ENCODE data around the gene WDR88.
"Not testable (repeated sequence)": the region's sequence is repeated elsewhere in the genome, so short reads cannot be mapped to it uniquely, and the experiment has no call there.

The WDR88 gene

GRCh38 chr19:33126712-33127111 lies 5.2 kb upstream of the WDR88 start:
- DNase-seq (ENCODE audit: low read depth in 2 of 2): not testable (repeated sequence)

GRCh38 chr19:33129901-33130300 lies 2.0 kb upstream of the WDR88 start:
- DNase-seq (ENCODE audit: low read depth in 2 of 2): no peak

GRCh38 chr19:33130433-33130832 lies 1.5 kb upstream of the WDR88 start:
- DNase-seq (ENCODE audit: low read depth in 2 of 2): no peak

GRCh38 chr19:33132425-33132824 lies 511 bp downstream of the WDR88 start:
- no peak for DNase-seq (ENCODE audit: low read depth in 2 of 2)

- DNase-seq (ENCODE audit: low read depth in 2 of 2): no peak
These were observed 1.6 kb downstream of the WDR88 start for GRCh38 chr19:33133438-33134031.

- DNase-seq (ENCODE audit: low read depth in 2 of 2): peak in 1 of 2 donors; percentile 37
These were observed 2.7 kb downstream of the WDR88 start for GRCh38 chr19:33134571-33135041.

DNA sequence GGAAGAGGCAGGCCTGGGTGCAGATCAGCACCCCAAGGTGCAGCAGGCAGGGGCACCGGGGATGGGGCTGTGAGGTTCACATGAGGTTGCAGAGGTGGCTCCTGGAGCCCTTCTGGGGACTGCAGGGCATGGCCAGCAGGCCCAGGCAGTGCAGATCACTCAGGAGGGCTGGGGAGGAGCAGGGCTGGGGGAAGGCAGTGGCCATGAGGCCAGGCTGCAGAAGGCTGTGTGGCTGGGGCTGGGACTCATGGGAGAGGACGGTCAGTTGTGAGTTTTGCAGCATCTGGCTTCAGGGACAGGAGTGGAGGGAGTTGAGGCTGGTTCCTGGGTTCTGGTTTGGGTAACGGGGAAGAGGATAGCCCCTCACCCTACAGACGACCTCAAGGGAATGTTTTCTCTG lies 7.3 kb downstream of the WDR88 start:
- no peak for DNase-seq (ENCODE audit: low read depth in 2 of 2)

DNA sequence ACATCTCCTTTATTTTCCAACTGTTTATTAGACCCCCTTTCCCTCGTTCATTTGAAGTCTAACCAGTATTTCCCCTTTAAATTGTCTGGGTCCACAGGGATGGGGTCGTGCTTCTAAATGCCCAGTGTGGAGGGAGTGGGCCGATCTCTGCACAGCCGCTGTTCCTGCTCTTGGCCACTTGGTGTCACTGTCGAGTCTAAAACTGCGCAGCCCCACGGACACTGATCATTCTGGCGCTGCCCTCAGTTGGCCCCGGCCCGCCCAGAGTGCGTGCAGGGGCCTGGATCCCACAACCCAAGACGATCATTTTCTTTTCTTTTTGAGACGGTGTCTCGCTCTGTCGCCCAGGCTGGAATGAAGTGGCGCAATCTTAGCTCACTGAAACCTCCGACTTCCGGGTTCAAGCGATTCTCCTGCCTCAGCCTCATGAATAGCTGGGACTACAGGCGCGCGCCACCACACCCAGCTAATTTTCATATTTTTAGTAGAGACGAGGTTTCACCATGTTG lies 12.0 kb downstream of the WDR88 start:
- peak in 1 of 2 donors; percentile 17 for DNase-seq (ENCODE audit: low read depth in 2 of 2)

- no peak for DNase-seq (ENCODE audit: low read depth in 2 of 2)
These were observed 14.3 kb downstream of the WDR88 start for GRCh38 chr19:33146209-33146608.

GRCh38 chr19:33147538-33147937 lies 15.6 kb downstream of the WDR88 start:
- DNase-seq (ENCODE audit: low read depth in 2 of 2): no peak

DNA sequence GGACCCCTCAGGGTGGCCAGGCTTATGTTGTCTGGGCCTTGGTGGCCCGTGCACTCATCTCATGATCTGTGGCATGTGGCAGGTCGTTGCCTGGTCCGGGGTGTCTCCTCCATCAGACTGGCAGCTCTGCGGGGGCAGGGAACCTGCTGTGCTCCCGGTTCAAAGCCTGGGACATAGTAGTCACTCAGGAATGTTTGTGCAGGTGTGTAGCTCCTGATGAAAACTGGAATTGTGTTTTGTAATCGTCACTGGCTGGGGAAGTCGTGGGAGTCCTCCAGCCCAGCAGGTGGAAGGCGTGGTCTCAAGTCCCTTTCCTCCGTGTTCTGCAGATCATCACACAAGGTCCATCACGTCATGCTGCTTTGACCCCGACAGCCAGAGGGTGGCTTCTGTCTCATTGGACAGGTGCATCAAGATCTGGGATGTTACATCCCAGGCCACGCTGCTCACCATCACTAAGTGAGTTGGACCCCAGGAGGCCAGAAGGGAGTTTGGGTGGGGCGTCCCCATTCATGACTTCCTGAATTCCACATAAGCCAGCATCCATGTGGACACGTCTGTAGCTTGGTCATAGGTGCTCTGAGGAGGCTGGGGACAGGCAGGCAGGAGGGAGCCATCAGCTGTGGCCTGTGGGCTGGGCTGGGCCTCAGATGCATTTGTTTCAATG lies 19.1 kb downstream of the WDR88 start:
- no peak for DNase-seq (ENCODE audit: low read depth in 2 of 2)

DNA sequence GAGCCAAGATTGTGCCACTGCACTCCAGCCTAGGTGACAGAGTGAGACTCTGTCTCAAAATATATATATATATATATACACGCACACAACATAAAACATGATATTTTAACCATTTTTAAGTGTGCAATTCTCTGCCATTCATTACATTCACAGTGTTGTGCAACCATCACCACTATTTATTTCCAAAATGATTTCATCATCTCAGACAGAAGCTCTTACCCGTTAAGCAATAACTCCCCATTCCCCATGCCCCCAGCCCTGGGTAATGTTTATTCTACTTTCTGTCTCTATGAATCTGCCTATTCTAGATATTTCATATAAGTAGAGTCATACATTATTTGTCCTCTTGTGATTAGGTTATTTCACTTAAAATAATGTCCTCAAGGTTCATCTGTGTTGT lies 20.3 kb downstream of the WDR88 start:
- no peak for DNase-seq (ENCODE audit: low read depth in 2 of 2)

DNA sequence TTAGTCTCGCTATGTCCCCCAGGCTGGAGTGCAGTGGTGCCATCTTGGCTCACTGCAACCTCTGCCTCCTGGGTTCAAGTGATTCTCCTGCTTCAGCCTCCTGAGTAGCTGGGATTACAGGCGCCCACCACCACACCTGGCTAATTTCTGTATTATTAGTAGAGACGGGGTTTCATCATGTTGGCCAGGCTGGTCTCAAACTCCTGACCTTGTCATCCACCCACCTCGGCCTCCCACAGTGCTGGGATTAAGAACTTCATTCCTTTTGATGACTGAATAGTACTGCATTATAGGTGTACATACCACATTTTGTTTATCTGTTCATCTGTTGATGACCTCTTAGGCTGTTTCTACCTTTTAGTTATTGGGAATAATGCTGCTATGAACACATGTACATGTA lies 20.7 kb downstream of the WDR88 start:
- DNase-seq (ENCODE audit: low read depth in 2 of 2): not testable (repeated sequence)

DNA sequence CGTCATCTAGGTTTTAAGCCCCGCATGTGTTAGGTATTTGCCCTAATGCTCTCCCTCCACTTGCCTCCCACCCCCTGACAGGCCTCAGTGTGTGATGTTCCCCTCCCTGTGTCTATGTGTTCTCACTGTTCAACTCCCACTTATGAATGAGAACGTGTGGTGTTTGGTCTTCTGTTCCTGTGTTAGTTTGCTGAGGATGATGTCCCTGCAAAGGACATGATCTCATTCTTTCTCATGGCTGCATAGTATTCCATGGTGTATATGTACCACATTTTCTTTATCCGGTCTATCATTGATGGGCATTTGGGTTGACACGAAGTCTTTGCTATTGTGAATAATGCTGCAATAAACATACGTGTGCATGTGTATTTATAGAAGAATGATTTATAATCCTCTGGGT lies 22.4 kb downstream of the WDR88 start:
- DNase-seq (ENCODE audit: low read depth in 2 of 2): not testable (repeated sequence)

DNA sequence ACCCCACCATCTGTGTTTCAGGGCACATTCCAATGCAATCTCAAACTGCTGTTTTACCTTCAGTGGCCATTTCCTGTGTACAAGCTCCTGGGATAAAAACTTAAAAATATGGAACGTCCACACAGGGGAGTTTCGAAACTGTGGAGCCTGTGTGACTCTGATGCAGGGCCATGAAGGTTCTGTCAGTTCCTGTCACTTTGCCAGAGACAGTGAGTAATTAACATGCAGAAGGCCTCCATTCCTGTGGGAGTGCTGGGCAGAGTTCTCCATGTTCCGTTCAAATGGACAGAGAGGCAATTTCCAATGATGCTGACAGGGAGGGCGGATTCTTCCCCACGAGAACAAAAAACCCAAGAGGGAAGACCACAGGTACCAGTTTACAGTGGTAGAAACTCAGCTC lies 24.4 kb downstream of the WDR88 start:
- DNase-seq (ENCODE audit: low read depth in 2 of 2): no peak

DNA sequence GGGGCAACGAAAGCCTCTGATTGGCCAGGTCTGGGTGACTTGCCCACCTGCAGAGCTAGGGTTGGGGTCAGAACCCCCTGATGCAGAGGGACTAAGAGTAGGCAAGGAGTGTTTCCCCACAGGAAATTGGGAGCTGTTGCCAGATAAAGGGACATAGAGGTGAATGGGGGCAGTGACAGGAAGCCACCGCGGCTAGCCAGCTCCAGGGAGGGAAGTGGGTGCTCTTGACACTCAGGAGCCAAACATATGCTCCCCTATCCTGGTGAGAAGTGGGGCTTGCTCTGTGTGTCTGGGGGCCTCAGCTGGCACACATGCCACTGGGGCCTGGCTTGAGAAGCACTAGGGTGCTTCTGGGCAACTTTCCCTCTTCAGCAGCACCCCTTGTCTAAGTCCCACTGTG lies 26.0 kb downstream of the WDR88 start:
- DNase-seq (ENCODE audit: low read depth in 2 of 2): no peak

GRCh38 chr19:33158365-33158764 lies 26.5 kb downstream of the WDR88 start:
- DNase-seq (ENCODE audit: low read depth in 2 of 2): no peak

GRCh38 chr19:33159149-33159548 lies 27.2 kb downstream of the WDR88 start:
- no peak for DNase-seq (ENCODE audit: low read depth in 2 of 2)

- no peak for DNase-seq (ENCODE audit: low read depth in 2 of 2)
These were observed 28.0 kb downstream of the WDR88 start for GRCh38 chr19:33159893-33160292.

DNA sequence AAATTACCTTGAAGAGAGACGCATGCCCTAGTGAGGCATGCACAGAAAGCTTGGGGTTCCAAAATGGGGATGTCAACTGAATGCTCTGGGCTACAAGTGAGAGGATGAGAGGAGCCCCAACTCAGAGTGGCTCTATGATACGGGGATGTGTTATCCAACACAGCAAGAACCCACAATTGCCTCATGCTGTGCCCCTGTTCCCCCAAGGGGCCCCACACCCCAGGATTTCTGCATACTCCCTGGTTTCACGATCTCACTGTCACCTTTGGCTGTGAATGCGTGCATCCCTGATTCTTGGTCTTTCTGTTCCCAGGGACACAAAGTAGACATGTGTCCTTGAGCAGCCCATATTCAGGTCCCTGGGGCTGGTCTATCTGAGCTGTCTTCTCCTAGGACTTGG lies 29.3 kb downstream of the WDR88 start:
- no peak for DNase-seq (ENCODE audit: low read depth in 2 of 2)

- DNase-seq (ENCODE audit: low read depth in 2 of 2): no peak
These were observed 31.6 kb downstream of the WDR88 start for GRCh38 chr19:33163481-33163880.

- not testable (repeated sequence) for DNase-seq (ENCODE audit: low read depth in 2 of 2)
These were observed 34.1 kb downstream of the WDR88 start for GRCh38 chr19:33166037-33166436.

- no peak for DNase-seq (ENCODE audit: low read depth in 2 of 2)
These were observed 35.5 kb downstream of the WDR88 start for GRCh38 chr19:33167438-33167837.

Data from stimulated activated CD4-positive, alpha-beta T cell treated with anti-CD3 and anti-CD28 coated beads, Interleukin-1b, Interleukin-23, amount 100 ng/mL, for 1 hour (primary cell).